ENCODE measurements around the gene VPS13C.
"Not testable (repeated sequence)": the region's sequence is repeated elsewhere in the genome, so short reads cannot be mapped to it uniquely, and the experiment has no call there.

Gene VPS13C

GRCh38 chr15:62046078-62046743 lies 14.0 kb downstream of the VPS13C start:
- no peak for DNase-seq

DNA sequence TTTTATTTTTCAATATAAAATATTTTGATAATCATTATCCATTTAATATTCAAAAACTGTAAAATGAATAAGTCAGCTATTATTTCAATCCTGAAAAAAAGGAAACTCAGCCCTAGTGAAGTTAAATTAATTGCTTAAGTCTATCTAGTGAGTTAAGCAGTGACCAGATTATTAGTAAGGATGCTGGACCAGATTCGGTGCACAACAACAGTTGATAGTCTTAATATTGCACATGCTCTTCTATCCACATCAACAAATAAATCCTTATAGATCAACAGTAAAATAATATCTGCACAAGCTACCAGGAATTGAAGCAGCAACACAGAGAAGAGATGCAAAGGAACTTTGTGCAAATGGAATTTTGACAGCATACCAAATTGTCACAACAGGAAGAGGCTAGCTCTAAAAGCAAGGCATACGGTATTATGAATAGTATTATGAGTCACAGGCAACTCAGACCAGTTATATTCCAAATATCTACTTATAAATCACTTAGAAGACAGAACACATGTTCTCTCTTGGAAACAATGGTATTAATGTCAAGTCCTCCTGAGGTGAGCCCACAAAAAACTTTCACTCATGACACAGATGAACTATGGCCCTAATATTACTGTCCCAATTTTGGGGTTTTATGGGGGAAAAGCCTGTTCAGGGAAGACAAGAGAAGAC lies 24.9 kb downstream of the VPS13C start:
- DNase-seq: no peak

DNA sequence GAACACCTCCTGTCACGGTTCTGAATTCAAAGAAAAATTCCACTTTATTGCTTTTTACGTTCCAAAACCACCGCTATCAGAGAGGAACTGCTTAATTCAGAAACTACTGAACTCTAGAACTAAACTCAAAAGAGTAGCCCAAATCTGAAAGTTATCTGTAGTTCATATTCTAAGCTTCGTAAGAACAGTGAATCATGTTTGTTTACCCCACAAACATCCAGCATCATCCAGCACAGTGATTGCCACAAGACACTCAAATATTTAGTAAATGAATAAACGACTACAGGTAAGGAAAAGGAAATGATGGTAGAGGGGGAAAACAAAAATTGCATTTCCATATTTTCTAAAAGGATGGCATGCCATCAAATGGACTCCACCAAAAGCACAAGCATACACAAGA lies 32.3 kb downstream of the VPS13C start:
- no peak for DNase-seq

DNA sequence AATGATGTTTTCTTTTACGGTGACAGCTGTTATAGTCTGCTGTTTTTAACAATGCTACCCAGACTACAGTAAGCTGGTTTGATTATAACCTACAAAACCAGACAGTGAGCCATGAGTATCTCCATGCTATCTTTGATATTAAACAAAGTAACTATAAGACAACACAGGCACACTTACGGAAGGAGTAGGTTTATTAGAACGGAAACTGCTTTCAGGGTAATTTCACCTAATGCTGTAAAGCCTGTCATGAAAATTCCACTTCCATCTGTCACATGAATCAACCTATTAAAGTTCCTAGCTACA lies 33.0 kb downstream of the VPS13C start:
- no peak for DNase-seq

DNA sequence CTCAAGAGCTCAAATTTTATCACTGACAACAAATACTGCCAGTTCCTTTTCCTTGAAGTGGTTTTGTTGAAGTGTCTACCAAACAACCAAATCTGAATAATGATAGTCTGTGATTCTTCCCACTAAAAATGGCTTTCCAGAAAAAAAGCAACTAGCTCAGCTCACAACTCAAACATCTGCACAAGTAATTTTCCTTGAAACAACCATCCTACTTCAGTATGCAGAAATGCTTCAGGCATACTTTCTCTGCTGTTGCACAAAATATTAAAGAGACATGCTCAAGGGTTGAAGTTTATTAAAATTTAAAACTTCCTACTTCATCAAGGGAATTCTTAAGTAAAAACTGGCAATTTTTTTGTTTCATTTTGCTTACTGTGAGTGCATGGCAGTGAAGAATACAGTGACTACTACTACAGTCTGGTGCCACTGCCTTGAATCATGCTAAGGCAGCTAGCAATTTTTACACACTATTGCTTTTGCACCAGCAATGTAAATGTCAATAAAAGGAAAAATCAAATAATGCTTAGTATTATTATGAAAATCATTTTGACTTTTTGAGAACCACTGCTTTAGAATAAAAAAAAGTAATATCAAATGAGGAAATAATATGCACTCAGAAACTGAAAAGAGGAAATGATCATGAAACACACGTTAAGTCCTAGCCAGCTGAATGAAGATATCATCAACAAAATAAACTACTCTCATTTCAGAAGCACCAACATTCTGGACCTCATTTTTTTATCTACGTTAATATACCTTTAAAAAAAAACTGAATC lies 33.6 kb downstream of the VPS13C start:
- DNase-seq: no peak

- DNase-seq: no peak
Observed at GRCh38 chr15:62021991-62022600, 38.2 kb downstream of the VPS13C start.

GRCh38 chr15:62020576-62021160 lies 39.6 kb downstream of the VPS13C start:
- DNase-seq: no peak

- not testable (repeated sequence) for DNase-seq
Observed at GRCh38 chr15:62005354-62005753, 54.9 kb downstream of the VPS13C start.

DNA sequence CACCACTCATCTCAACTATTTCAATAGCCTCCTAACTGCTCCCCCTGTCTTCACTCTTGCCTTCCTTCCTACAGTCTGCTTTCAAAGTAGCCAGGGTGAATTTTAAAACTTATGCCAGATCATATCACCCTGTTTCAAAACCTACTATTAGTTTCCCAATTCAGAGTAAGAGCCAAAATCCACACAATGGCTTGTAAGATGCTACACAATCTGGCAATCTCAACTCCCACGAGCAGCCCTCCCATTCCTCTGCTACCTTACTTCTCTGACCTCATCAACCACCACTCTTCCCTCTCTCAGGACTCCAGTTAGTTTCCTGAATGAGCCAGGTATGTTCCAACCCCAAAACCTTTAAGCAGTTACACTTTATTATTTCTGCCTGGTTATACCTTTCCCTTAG lies 62.5 kb downstream of the VPS13C start:
- DNase-seq: no peak

- no peak for DNase-seq
Observed at GRCh38 chr15:61996056-61996635, 64.1 kb downstream of the VPS13C start.

- no peak for DNase-seq
Observed at GRCh38 chr15:61994216-61994615, 66.0 kb downstream of the VPS13C start.

- no peak for DNase-seq
Observed at GRCh38 chr15:61992518-61992917, 67.7 kb downstream of the VPS13C start.

- DNase-seq: no peak
Observed at GRCh38 chr15:61989667-61990066, 70.6 kb downstream of the VPS13C start.

GRCh38 chr15:61987824-61988223 lies 72.4 kb downstream of the VPS13C start:
- DNase-seq: no peak

- no peak for DNase-seq
Observed at GRCh38 chr15:61983081-61983480, 77.2 kb downstream of the VPS13C start.

- DNase-seq: no peak
Observed at GRCh38 chr15:61978225-61978624, 82.0 kb downstream of the VPS13C start.

DNA sequence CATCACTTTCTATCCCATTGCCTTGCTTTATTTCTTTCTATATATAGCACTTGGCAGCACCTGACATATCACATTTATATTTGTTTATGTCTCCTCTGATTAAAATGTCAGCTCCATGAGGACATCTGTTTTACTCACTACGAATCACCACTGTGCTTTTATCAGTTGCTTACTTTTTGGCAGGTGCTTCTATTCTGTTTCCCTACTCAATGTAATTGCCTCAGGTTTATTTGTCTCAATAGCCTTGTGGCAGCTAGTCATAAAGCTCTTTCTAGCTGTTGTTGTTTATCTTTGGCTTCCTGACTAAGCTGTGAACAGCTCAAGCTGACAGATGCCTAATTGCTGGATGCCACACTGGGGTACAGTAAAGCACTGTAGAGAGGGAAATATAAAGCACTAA lies 85.5 kb downstream of the VPS13C start:
- no peak for DNase-seq

GRCh38 chr15:61974118-61974517 lies 86.1 kb downstream of the VPS13C start:
- no peak for DNase-seq

DNA sequence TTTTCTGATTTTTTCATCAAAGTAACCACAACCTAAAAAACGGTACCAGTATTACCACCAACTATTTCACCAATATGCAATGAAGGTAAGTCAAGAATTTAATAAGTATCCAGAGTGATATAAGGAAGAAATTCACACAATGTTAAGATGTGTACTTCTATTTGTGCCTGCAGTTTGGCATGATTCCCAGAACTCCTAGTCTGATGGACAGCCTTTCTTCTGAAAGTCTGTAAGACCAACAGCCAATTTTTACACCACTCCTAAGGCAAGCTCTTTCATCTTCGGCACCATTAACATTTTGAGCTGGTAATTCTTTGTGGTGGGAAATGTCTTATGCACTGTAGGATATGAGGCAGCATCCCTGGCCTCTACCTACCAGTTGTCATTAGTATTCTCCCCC lies 108.3 kb downstream of the VPS13C start:
- no peak for DNase-seq

- DNase-seq: no peak
Observed at GRCh38 chr15:61946778-61947177, 113.5 kb downstream of the VPS13C start.

DNA sequence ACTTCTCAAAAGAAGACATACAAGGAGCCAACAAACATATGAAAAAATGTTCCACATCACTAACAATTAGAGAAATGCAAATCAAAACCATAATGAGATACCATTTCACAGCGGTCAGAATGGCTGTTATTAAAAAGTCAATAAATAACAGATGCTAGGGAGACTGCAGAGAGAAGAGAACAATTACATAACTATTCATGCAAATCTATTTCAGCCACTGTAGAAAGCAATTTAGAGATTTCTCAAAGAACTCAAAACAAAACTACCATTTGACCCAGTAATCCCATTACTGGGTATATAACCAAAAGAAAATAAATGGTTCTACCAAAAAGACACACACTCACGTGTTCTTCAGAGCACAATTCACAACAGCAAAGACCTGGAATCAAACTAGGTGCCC lies 116.3 kb downstream of the VPS13C start:
- DNase-seq: no peak

- DNase-seq: no peak
Observed at GRCh38 chr15:61938249-61938648, 122.0 kb downstream of the VPS13C start.

Measured in stimulated activated CD4-positive, alpha-beta T cell treated with anti-CD3 and anti-CD28 coated beads, Interleukin-2, amount 100 ng/mL, for 48 hours (primary cell).